HG03039 (cell line): ENCODE measurements around the gene PLXNA2.

ENCODE experiments used
- ATAC-seq: cut with Tn5 transposase; IDR thresholded peaks from one replicate; pipeline ENCODE4 v1.9.1; 2021; ENCODE audit warnings: mild to moderate bottlenecking, moderate library complexity; ENCODE audit not compliant: unreplicated experiment

Gene PLXNA2

DNA sequence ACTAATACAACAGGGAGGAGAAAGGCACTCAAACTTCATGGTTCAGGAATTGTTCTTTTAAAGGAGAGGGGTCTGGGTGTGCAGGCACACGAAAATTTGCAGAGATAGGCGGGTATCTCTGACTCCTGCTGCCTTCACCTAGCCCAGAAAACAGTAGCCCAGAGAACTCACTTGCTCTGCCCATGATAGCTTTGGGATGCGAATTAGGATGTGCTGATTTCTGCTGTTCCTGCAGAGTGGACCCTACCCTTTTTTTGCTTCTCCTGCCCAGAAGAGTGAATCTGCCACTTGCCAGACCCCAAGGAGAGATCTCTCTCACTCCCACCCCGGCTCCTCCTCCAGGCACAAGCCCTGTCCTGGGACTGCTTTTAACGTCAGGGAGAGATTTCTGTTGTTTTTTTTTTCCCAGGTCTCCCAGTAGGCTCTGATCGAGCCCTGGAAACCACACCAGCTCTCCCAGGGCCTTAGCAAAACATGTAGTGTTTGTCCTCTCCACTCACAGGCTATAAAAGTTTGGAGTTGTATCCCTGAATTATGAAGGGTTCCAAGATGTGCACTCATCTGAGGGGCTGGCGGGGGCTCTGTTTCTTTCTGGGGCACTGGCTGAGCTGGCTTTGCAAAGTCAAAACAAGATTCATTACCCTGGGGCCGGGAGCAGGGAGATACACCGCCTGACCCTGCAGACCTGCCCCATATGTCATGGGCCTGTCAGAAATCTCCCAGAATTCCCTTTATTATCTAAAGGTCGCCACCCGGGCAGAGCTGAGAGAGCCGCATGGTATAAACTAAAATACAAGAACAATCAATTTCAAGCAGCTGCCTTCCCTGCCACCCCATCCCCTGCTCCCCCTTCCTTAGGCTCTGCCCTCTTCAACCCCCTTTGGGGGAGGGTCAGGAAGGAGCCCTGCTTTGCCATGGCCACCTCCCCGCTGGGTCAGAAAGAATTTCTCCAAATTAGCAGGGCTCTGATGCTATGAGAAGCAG, 17.9 kb downstream of the PLXNA2 start:
- no peak for ATAC-seq

DNA sequence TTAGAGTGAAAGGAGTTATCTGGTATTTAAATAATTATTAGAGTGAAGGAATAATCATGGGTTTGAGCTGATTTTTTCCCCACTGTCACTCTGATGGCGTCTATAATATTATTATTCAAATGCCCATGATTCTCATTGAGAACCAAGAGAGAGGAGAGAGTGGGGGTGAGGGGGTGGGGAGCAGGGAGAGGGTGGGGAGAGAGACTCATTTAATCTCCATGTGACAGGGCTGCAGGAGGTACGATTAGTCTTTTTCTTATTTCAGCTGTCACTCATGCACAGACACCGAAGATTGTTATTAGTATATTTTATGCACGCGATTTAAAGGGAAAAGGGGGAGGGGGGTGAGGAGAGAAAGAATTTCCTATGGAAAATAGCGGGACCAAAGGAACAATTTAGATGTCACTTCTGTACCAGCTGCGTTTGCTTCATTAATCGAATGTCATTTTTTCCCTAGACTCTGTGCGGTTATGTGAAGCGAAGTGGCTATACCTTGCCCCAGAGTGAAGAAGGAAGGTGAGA, 19.9 kb downstream of the PLXNA2 start:
- ATAC-seq = no peak

DNA sequence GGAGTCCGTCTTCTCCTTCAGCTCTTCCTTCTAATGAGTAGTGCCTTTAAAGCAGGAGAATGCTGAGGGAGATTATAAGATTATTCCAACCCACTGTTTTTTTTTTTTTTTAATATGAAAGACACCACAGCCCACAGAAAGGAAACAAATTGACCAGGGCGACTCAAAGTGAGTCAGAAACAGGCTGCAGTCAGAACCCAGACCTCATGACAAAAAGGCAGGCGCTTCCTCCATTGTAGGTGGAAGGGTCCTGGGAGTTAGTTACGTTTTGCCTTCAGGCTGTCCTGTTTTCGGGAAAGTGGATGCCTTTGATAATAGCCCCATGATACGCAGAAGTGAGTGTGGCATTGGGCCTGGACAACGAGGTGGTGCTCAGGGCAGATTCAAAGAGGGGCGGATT, 21.0 kb downstream of the PLXNA2 start:
- ATAC-seq = no peak

DNA sequence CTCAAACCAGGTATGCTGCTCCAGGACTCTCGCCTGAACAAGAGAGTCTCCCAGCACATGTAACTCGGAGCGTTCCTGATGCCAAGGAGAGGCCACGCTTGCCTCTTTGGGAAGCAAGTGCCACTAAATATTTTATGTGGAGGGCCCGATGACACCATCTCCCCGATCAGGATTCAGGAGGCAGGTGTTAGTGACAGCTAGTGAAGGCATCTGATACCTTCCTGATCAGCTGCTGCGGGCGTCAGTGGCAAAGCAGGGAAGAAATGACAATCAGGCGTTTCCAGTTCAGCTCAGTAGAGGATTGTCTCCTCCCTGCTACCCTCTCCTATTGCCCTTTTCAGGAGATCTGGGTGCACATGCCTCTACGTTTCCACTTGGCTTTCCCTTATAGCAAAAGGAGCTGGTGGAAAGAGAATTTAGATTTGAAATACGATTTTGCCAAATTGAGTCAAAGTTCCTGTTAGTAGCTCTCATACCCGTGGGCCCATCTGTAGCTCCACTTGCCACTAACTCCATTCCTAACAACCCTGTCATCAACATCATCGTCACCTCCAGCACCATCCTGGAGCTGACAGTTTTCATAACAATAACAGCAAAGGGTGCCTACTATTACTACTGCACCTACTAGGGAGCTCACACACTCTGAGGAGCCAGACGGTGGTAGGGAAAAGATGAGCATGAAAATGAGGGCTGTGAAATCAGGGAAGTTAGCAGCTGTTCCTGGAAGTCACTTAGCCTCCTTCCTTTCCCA, 21.6 kb downstream of the PLXNA2 start:
- ATAC-seq = no peak

DNA sequence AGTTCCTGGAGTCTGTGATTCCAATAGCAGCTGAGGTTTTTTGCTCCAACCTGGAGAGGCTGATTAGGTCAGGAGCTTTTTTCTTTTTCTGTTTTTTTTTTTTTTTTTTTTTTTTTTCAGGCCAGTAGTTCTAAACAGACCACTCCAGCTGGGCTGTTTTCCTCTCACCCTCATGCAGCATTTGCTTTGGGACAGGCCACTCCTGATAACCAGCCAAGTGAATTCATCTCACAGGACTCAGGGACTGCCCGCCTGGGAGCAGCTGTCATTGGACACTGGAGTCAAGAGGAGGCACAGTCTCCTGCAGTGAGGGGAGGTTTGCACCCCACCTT, 22.9 kb downstream of the PLXNA2 start:
- no peak for ATAC-seq

DNA sequence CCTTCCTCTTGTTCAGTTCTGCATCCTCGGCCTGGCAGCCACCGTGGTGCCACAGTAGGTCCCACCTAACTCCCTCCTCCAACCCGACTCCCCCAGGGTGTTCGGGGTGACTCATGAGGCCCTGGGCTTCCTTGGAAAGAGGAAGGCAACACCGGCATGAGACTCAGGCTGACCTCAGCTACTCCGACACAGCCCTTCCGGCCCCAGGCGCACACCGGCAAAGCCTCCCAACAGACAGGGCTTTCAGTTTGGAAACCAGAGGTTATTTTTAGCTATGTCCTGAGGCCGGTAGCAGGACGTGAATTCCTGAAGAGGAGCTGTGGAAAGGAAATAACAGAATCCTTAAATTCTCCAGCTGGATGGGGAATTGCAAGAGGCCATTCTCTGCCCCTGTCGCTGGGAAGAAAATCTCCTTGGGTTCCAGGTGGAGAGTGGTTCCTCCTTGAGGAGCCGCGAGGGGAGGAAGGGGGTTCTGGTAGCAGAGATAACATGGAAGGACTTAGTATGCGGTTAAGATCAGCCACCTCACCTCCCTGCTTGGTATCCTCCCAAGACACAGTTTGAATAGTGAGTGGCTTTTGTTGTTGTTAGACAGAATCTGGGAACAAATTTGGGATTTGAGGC, 24.4 kb downstream of the PLXNA2 start:
- no peak for ATAC-seq

DNA sequence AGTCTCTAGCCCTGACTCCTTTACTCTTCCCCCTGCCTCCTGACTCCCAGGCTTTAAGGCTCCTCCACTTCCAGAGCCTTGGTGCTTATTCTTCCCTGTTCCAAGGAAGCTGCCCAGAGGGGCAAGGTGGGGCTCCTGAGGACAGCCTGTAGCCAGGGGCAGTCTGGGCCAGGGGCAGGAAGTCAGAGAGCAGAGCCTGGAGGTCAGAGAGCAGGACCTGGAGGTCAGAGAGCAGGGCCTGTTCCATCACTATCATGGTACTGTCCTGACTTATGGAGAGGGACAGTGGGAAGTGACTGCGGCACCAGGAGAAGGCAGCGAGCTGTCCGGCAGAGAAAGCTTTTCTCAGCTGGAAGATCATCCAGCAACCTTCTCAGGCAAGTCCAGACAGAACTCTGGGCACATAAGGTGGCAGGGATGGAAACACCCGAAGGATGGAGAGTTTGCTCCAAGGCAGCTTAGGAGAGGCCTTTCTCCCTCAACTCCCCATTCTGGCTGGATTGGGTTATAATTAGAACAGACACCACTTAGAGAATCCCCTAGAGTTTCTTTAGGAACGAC, 25.0 kb downstream of the PLXNA2 start:
- no peak for ATAC-seq

DNA sequence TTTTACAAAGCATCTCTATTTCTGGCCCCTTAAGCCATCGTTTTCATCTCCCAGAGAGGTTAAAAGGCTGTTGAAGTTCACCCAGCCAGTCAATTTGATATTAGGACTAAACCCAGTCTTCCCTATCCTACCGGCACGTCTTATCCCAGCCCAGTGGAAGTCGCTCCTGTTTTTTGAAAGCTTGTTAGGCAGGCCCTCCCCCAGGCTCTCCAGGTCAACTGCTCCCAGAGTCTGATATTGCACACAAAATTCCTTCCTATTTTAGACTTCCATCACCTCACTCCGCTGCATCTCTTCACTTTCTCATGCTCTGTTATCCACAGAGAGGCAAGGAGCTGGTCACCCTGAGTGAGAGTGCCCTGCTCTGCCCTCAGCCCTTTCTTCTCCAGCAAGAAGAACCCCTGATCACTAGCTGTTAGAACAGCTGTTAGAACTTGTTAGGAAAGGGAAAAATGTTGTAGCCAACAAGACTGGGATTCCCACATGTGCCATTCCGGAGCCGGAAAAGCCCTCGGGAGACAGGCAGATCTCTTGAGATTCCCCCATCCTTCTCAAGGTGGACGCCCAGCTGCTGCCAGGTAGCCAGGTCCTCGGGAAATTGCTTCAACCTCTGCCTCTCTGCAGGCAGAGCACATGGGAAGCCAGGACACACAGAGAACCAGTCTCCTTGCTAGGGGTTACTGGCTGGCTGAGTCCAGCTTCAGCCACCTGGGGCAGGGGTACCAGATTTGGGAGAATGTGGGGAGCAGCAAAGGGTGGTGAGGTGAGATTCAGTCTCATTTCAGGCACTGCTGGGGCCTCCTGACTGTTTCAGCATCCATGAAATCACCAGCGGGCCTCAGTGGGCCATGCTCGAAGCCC, 25.7 kb downstream of the PLXNA2 start:
- ATAC-seq = no peak

DNA sequence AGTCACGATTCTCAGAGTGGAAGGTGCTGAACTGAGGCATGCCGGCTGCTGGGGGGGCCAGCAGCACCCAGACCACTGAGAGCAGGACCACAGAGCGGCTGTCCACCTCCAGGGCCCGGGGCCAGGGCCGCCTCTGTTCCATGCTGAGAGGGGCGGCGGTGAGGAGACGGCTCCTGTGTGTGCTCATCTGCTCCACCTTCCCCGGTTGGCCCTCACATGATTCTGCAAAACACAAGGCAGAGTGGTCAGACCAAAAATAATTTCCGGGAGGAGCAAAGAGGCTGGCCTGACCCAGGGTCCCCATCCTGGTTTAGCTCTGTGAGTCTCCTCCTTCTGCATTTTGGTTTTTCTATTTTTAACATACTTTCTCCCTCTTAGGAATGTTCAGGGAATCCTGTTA, 26.4 kb downstream of the PLXNA2 start:
- ATAC-seq = no peak

DNA sequence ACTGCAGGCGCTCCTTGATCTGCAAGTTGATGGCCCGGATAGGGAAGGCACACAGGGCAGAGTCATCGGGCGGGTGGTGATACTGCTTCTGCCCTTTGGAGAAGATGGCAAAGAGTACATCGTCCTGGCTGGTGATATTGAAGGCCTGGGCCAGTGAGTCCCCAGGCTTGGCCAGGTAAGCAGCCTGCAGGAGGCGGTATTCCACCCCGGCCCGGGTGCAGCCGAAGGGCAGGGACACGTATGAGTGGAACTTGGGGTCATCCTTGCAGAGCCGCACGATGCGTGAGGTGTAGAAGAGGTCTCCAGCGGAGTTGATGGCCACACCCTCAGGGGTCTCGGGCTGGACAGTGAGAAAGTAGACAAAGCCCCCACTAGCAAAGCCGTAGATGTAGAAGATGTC, 27.4 kb downstream of the PLXNA2 start:
- no peak for ATAC-seq

DNA sequence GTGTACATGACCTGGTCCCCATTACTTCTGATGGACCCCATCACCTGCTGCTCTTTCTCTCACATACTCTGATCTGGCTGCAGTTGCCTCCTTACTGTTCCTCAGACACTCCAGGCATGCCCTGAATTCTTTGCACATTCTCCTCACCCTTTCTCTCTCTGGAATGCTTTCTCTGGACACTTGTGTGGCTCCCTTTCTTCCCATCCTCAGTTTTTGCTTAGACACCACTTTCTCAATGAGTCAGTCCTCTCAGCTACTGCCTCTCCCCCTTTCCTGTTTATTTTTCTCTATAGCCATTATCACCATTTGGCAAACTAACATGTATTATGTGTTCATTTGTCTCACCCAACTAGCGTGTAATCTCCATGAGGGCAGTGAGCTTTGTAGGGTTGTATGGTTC, 28.1 kb downstream of the PLXNA2 start:
- no peak for ATAC-seq

DNA sequence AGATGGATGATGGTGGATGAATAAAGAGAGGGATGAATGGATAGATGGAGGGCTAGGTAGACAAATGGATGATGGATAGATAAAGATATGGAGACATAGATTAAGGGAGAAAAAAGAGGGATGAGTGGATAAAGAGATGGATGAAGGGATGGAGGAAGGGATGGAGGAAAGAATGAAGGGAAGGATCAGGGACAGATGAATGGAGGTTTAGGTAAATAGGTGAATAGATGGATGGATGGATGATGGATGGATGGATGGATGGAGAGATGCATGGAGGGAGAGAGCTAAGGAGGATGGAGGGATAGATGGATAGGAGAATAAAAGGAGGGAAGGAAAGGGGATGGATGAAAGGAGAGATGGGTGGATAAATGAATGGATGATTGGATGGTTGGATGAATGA, 28.8 kb downstream of the PLXNA2 start:
- no peak for ATAC-seq

DNA sequence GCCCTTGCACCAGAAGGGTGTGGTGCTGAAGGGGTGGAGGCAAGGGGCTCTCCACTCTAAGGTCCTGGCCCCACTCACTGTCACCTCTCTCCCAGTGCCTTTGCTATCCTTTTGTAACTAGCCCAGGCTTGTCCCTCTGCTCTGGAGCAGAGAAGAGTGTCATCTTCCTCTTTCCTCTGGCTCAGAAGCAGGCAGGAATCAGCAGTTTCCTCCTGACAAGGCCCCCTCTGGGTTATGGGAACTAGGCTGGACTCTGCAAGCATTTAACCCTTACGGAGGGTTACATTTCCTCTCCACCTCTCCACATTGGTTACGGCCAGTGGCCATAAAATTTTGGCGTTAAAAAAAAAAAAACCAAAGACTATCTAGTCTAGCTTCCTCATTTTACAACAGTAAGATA, 30.4 kb downstream of the PLXNA2 start:
- ATAC-seq = no peak

DNA sequence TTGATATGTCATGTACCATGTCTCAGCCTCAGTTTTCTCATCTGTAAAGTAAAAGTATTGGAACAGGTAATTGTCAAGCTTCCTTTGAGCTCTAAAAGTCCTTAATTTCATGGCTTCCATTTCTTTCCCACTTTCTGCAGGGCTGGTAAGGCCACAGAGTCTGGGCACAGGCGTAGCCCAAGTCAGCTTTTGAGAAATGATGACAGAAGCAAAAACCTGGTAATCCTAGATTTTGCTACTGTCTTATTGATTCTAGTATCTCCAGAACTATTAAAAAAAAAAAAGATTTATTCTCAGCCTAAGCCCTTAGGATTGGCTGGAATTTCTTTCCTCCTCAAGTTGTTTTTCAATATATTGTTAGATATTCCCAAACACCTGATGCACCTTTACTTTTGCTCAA, 31.3 kb downstream of the PLXNA2 start:
- no peak for ATAC-seq

DNA sequence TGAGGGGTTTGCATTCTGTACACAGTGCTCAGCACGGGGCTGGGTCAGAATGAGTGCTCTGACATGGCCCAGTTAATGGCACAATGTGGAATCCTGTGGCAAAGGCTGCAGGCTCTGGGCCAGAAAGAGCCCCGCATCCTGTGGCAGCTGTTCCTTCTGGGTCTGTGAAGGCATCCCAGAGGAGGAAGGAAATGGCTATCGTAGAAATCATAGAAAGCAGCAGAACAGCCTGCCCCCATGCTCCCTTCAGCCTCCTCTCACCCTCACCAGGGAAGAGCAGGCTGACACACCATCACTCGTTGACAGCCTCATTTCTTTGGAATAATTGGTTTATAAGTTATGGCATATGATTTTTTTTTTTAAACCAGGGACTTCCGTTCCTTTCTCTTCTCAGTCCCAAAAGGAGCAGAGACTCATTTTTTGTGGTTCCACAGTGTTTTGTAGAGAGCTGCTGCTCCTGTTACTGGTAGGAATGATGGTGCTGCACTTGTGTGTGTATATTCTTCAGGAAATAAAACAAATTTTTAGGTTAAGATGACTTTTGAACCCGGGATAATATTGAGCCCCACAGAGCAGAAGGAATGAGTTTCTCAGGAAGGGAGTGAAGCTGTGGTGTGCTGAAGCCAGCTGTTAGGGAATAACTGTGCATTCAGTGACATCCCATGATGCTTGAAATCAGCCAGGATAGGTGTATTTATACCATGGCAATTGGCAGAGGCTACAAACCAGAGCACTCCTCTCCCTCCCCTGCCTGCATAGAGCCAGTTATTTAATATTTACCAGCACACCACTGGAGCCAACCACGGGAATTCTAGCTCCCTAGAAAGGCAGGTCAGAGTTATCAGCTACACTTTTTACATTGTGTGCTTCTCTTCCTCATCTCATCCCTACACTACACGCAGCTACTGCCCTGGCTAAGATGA, 32.0 kb downstream of the PLXNA2 start:
- no peak for ATAC-seq

DNA sequence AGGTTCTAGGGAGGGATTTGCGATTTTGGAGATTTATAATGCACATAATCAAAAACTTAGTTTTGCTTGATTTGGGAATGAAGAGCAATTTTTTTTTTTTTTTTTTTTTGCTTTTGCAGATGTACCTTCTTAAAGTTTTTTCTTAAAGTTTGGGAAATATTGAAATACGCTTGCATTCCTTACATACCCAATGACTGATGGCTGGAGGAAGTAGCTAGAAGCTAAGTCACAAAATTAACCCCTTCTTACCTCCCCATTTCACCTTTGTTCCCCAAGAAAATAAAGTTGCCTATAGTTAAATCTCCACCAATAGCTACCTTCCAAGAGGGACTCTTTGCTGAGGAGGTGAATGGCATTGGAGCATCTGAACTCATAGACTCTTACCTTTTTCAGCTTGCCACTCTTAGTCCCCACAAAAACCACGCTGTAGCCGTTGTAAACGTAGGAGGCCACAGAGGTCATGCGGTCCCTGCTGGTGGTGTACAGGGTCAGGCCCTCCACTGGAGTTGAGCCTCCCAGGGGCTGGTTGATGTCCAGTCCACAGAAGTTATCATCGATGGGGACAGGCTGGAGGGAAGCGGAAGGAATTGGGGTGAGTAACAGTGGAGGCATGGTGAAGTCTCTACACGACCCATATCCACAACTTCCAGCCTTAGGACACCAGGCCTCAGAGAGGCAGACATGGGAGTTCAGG, 34.1 kb downstream of the PLXNA2 start:
- no peak for ATAC-seq

DNA sequence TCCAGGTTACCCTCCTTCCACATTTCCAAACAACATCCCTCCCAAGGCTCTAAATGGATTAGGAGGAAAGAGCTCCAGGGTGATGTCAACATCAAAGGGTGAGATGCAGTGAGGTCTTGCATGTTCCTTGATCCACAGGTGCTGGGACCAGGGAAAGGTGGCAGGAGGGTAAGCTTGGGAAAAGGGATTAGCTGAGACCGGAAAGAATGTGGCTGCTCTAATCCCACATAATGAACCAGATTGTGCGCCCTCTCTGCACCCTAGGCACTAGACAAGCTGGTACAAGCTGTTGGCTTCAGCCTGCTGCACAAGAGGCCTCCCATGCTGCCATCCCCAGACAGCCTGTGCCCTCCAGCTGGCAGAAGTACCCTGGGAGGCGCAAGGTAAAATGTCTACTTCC, 34.9 kb downstream of the PLXNA2 start:
- no peak for ATAC-seq

DNA sequence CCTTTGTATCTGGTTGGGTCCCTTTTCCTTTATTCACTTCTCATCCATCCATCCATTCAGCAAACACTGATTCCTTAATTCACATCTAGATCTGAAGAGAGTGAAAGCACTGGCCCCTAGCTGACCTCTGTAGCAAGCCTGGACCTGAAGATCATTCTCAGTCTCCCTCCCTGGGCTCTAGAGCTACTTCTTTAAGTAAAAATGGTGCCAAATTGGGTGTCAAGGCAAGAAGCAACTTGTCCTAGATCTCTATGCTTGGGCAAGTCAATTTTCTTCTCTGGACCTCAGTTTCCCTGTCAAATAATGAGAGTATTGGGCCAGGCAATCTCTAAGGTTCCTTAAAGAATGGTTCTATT, 36.1 kb downstream of the PLXNA2 start:
- no peak for ATAC-seq
